HEK293 (cell line): ENCODE results near the gene POLR2H.

Source experiments
- CTCF ChIA-PET: fragments of 350-600 bp; formaldehyde crosslinking; extraction: SDS; loops from one replicate; lab custom pipeline; 2021; ENCODE audit warnings: antibody characterized with exemption; lab: Yijun Ruan, JAX
- POLR2A ChIA-PET: fragments of 300-600 bp; formaldehyde crosslinking; extraction: SDS; loops from one replicate; lab custom pipeline; 2020; ENCODE audit warnings: antibody characterized with exemption, inconsistent platforms; lab: Yijun Ruan, JAX
- H3K27ac ChIP-seq: fragments of 200-500 bp; sonication (Bioruptor generic); 2 replicates; pipeline ENCODE4 v1.5.1; 2014; ENCODE audit warnings: low read depth, low read length, control low read depth, inconsistent platforms; ENCODE audit errors: extremely low read depth
- H3K36me3 ChIP-seq, 2 experiments: fragments of 200-500 bp in 1 of 2; sonication (Bioruptor generic) in 1 of 2; 1 replicate in 1 of 2; 2 replicates in 1 of 2; pipeline ENCODE4 v1.5.1; 2014 to 2017; ENCODE audit warnings: inconsistent platforms in 2 of 2, low read length in 2 of 2; ENCODE audit not compliant: control insufficient read depth in 2 of 2, insufficient read depth in 1 of 2
- H3K4me1 ChIP-seq: fragments of 200-500 bp; sonication (Bioruptor generic); 2 replicates; pipeline ENCODE4 v1.5.1; 2014; ENCODE audit warnings: mild to moderate bottlenecking, low read length, inconsistent platforms; ENCODE audit not compliant: control insufficient read depth, insufficient read depth
- H3K4me3 ChIP-seq: 2 replicates; pipeline ENCODE4 v1.5.1; 2011; ENCODE audit warnings: low read depth, mild to moderate bottlenecking, control low read depth, low read length, moderate library complexity
- H3K9me3 ChIP-seq: fragments of 200-500 bp; sonication (Bioruptor generic); 2 replicates; pipeline ENCODE4 v1.5.1; 2014; ENCODE audit warnings: low read depth, low read length, inconsistent platforms; ENCODE audit not compliant: control insufficient read depth, insufficient read depth
- GLIS1 ChIP-seq: fragments of 450-650 bp; formaldehyde crosslinking; IDR thresholded peaks from 2 replicates; pipeline ENCODE4 v1.5.1; 2016; ENCODE audit warnings: missing biosample characterization, missing genetic modification characterization
- GLIS2 ChIP-seq: fragments of 450-650 bp; formaldehyde crosslinking; IDR thresholded peaks from 2 replicates; pipeline ENCODE4 v1.5.1; 2016; ENCODE audit warnings: missing biosample characterization, missing genetic modification characterization
- IKZF3 ChIP-seq: fragments of 450-650 bp; IDR thresholded peaks from 2 replicates; pipeline ENCODE4 v1.5.0; 2018; ENCODE audit warnings: missing biosample characterization, mild to moderate bottlenecking, missing genetic modification characterization, moderate library complexity
- KLF1 ChIP-seq: fragments of 450-650 bp; formaldehyde crosslinking; IDR thresholded peaks from 2 replicates; pipeline ENCODE4 v1.5.1; 2016; ENCODE audit warnings: missing biosample characterization, missing genetic modification characterization
- OSR2 ChIP-seq: fragments of 450-650 bp; formaldehyde crosslinking; IDR thresholded peaks from 2 replicates; pipeline ENCODE4 v1.5.1; 2016; ENCODE audit warnings: missing biosample characterization, missing genetic modification characterization
- SP3 ChIP-seq: fragments of 450-650 bp; formaldehyde crosslinking; IDR thresholded peaks from 2 replicates; pipeline ENCODE4 v1.5.1; 2016; ENCODE audit warnings: missing biosample characterization, missing genetic modification characterization
- SP7 ChIP-seq: fragments of 450-650 bp; formaldehyde crosslinking; IDR thresholded peaks from 2 replicates; pipeline ENCODE4 v1.5.1; 2016; ENCODE audit warnings: missing biosample characterization, missing genetic modification characterization
- ZBTB17 ChIP-seq: fragments of 450-650 bp; formaldehyde crosslinking; IDR thresholded peaks from 2 replicates; pipeline ENCODE4 v1.5.1; 2016; ENCODE audit warnings: missing biosample characterization, missing genetic modification characterization
- ZNF114 ChIP-seq: fragments of 450-650 bp; formaldehyde crosslinking; IDR thresholded peaks from 2 replicates; pipeline ENCODE4 v1.5.0; 2017; ENCODE audit warnings: missing biosample characterization, missing genetic modification characterization
- ZNF239 ChIP-seq: fragments of 450-650 bp; formaldehyde crosslinking; IDR thresholded peaks from 2 replicates; pipeline ENCODE4 v1.5.1; 2016; ENCODE audit warnings: missing biosample characterization, missing genetic modification characterization
- ZNF292 ChIP-seq: fragments of 450-650 bp; formaldehyde crosslinking; IDR thresholded peaks from 2 replicates; pipeline ENCODE4 v1.5.1; 2016; ENCODE audit warnings: low read depth, missing biosample characterization, missing genetic modification characterization, borderline replicate concordance
- ZNF311 ChIP-seq: fragments of 450-650 bp; formaldehyde crosslinking; IDR thresholded peaks from 2 replicates; pipeline ENCODE4 v1.5.1; 2017; ENCODE audit warnings: missing biosample characterization, missing genetic modification characterization, borderline replicate concordance
- ZNF366 ChIP-seq: fragments of 450-650 bp; formaldehyde crosslinking; conservative IDR thresholded peaks from 2 replicates; pipeline ENCODE4 v1.5.1; 2016; ENCODE audit warnings: missing biosample characterization, missing genetic modification characterization
- ZNF530 ChIP-seq: fragments of 450-650 bp; formaldehyde crosslinking; IDR thresholded peaks from 2 replicates; pipeline ENCODE4 v1.5.1; 2016; ENCODE audit warnings: low read depth, missing biosample characterization, missing genetic modification characterization
- ZNF549 ChIP-seq: fragments of 450-650 bp; IDR thresholded peaks from 2 replicates; pipeline ENCODE4 v1.5.1; 2018; ENCODE audit warnings: missing biosample characterization, missing genetic modification characterization, mild to moderate bottlenecking, inconsistent platforms, moderate library complexity
- ZNF623 ChIP-seq: fragments of 450-650 bp; formaldehyde crosslinking; IDR thresholded peaks from 2 replicates; pipeline ENCODE4 v1.5.1; 2016; ENCODE audit warnings: missing biosample characterization, missing genetic modification characterization
- ZNF660 ChIP-seq: fragments of 450-650 bp; IDR thresholded peaks from 2 replicates; pipeline ENCODE4 v1.5.1; 2018; ENCODE audit warnings: missing biosample characterization, mild to moderate bottlenecking, missing genetic modification characterization
- ZNF776 ChIP-seq: fragments of 450-650 bp; formaldehyde crosslinking; IDR thresholded peaks from 2 replicates; pipeline ENCODE4 v1.5.0; 2017; ENCODE audit warnings: missing biosample characterization, missing genetic modification characterization, borderline replicate concordance
- ZNF791 ChIP-seq: fragments of 450-650 bp; formaldehyde crosslinking; IDR thresholded peaks from 2 replicates; pipeline ENCODE4 v1.5.1; 2016; ENCODE audit warnings: missing biosample characterization, missing genetic modification characterization
- ZNF830 ChIP-seq: fragments of 450-650 bp; IDR thresholded peaks from 2 replicates; pipeline ENCODE4 v1.5.0; 2018; ENCODE audit warnings: missing biosample characterization, missing genetic modification characterization, low read depth, mild to moderate bottlenecking, moderate library complexity
- TF ChIP-seq, protein P1 (sequence below): fragments of 450-650 bp; formaldehyde crosslinking; IDR thresholded peaks from 2 replicates; pipeline ENCODE4 v1.5.1; 2016; ENCODE audit warnings: missing biosample characterization, missing genetic modification characterization
- TF ChIP-seq, protein P2 (sequence below): fragments of 450-650 bp; formaldehyde crosslinking; IDR thresholded peaks from 2 replicates; pipeline ENCODE4 v1.5.1; 2017; ENCODE audit warnings: missing biosample characterization, missing genetic modification characterization
- TF ChIP-seq, protein P3 (sequence below): fragments of 450-650 bp; formaldehyde crosslinking; IDR thresholded peaks from 2 replicates; pipeline ENCODE4 v1.5.1; 2016; ENCODE audit warnings: missing biosample characterization, missing genetic modification characterization
- TF ChIP-seq, protein P4 (sequence below): fragments of 450-650 bp; formaldehyde crosslinking; optimal IDR thresholded peaks from 2 replicates; pipeline ENCODE3; 2016; ENCODE audit warnings: missing biosample characterization, mild to moderate bottlenecking, missing genetic modification characterization

The POLR2H gene

DNA sequence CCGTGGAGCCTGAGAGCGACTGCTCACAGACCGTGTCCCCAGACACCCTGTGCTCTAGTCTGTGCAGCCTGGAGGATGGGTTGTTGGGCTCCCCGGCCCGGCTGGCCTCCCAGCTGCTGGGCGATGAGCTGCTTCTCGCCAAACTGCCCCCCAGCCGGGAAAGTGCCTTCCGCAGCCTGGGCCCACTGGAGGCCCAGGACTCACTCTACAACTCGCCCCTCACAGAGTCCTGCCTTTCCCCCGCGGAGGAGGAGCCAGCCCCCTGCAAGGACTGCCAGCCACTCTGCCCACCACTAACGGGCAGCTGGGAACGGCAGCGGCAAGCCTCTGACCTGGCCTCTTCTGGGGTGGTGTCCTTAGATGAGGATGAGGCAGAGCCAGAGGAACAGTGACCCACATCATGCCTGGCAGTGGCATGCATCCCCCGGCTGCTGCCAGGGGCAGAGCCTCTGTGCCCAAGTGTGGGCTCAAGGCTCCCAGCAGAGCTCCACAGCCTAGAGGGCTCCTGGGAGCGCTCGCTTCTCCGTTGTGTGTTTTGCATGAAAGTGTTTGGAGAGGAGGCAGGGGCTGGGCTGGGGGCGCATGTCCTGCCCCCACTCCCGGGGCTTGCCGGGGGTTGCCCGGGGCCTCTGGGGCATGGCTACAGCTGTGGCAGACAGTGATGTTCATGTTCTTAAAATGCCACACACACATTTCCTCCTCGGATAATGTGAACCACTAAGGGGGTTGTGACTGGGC, 16.8 kb upstream of the POLR2H start:
- Histone ChIP-seq H3K4me1 (no peaks in the 10 kb centered on the region), H3K9me3 (no peaks in the 10 kb centered on the region), H3K4me3 (no peak overlapping the region), H3K27ac (no peak overlapping the region), H3K36me3 (peaks cover 0 to 56% of the 10 kb centered on the region in 2 experiments; a peak in 1 of 3 replicates)
- ChIA-PET POLR2A (interaction anchor here (1.5 kb wide), 2 partner anchors 16 to 18 kb away, joined by 5 to 6 read pairs; no protein-coding TSS in a partner anchor), CTCF (interaction anchor here (0.7 to 3.1 kb wide), 3 partner anchors 11 to 169 kb away, joined by 3 to 13 read pairs (median 3); partner anchors contain the start of genes CLCN2 and POLR2H)
- TF ChIP-seq ZNF830 (tag by site-specific recombination) (no peak), ZNF549 (tag by site-specific recombination) (no peak), ZBTB17 (tag by site-specific recombination) (no peak), ZNF292 (tag by site-specific recombination) (no peak), ZNF660 (no peak), GLIS1 (tag by site-specific recombination) (peak; percentile 46; the same call in 1 of the 2 replicates), ZNF791 (tag by site-specific recombination) (no peak), SP7 (tag by site-specific recombination) (no peak)
- TF ChIP-seq, protein P1, sequence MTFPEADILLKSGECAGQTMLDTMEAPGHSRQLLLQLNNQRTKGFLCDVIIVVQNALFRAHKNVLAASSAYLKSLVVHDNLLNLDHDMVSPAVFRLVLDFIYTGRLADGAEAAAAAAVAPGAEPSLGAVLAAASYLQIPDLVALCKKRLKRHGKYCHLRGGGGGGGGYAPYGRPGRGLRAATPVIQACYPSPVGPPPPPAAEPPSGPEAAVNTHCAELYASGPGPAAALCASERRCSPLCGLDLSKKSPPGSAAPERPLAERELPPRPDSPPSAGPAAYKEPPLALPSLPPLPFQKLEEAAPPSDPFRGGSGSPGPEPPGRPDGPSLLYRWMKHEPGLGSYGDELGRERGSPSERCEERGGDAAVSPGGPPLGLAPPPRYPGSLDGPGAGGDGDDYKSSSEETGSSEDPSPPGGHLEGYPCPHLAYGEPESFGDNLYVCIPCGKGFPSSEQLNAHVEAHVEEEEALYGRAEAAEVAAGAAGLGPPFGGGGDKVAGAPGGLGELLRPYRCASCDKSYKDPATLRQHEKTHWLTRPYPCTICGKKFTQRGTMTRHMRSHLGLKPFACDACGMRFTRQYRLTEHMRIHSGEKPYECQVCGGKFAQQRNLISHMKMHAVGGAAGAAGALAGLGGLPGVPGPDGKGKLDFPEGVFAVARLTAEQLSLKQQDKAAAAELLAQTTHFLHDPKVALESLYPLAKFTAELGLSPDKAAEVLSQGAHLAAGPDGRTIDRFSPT (tag by site-specific recombination) = peak; percentile 42

DNA sequence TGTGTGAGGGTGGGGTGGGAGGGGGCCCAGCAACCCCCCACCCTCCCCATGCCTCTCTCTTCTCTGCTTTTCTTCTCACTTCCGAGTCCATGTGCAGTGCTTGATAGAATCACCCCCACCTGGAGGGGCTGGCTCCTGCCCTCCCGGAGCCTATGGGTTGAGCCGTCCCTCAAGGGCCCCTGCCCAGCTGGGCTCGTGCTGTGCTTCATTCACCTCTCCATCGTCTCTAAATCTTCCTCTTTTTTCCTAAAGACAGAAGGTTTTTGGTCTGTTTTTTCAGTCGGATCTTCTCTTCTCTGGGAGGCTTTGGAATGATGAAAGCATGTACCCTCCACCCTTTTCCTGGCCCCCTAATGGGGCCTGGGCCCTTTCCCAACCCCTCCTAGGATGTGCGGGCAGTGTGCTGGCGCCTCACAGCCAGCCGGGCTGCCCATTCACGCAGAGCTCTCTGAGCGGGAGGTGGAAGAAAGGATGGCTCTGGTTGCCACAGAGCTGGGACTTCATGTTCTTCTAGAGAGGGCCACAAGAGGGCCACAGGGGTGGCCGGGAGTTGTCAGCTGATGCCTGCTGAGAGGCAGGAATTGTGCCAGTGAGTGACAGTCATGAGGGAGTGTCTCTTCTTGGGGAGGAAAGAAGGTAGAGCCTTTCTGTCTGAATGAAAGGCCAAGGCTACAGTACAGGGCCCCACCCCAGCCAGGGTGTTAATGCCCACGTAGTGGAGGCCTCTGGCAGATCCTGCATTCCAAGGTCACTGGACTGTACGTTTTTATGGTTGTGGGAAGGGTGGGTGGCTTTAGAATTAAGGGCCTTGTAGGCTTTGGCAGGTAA, 16.0 kb upstream of the POLR2H start:
- CTCF ChIA-PET = interaction anchor here (0.7 to 3.1 kb wide), 3 partner anchors 10 to 168 kb away, joined by 3 to 13 read pairs (median 4); partner anchors contain the start of genes CLCN2 and POLR2H
- POLR2A ChIA-PET = interaction anchor here (1.5 kb wide), 2 partner anchors 15 to 17 kb away, joined by 5 to 6 read pairs; no protein-coding TSS in a partner anchor
- Histone ChIP-seq H3K9me3 (no peaks in the 10 kb centered on the region), H3K27ac (no peak overlapping the region), H3K36me3 (peaks cover 0 to 58% of the 10 kb centered on the region in 2 experiments; a peak in 1 of 3 replicates), H3K4me1 (no peaks in the 10 kb centered on the region), H3K4me3 (no peak overlapping the region)
- TF ChIP-seq KLF1 (tag by site-specific recombination) (peak; percentile 59), GLIS2 (tag by site-specific recombination) (peak; percentile 37; the same call in 1 of the 2 replicates), ZNF366 (tag by site-specific recombination) (peak; percentile 44; the same call in 1 of the 2 replicates), SP3 (tag by site-specific recombination) (peak; percentile 18; the same call in 1 of the 2 replicates), ZNF114 (tag by site-specific recombination) (no peak), ZNF623 (no peak), IKZF3 (no peak), ZNF776 (tag by site-specific recombination) (no peak), OSR2 (no peak), ZNF530 (no peak), ZNF311 (tag by site-specific recombination) (no peak), ZNF239 (tag by site-specific recombination) (no peak)
- TF ChIP-seq, protein P2, sequence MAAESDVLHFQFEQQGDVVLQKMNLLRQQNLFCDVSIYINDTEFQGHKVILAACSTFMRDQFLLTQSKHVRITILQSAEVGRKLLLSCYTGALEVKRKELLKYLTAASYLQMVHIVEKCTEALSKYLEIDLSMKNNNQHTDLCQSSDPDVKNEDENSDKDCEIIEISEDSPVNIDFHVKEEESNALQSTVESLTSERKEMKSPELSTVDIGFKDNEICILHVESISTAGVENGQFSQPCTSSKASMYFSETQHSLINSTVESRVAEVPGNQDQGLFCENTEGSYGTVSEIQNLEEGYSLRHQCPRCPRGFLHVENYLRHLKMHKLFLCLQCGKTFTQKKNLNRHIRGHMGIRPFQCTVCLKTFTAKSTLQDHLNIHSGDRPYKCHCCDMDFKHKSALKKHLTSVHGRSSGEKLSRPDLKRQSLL (tag by site-specific recombination) = no peak
- TF ChIP-seq, protein P3, sequence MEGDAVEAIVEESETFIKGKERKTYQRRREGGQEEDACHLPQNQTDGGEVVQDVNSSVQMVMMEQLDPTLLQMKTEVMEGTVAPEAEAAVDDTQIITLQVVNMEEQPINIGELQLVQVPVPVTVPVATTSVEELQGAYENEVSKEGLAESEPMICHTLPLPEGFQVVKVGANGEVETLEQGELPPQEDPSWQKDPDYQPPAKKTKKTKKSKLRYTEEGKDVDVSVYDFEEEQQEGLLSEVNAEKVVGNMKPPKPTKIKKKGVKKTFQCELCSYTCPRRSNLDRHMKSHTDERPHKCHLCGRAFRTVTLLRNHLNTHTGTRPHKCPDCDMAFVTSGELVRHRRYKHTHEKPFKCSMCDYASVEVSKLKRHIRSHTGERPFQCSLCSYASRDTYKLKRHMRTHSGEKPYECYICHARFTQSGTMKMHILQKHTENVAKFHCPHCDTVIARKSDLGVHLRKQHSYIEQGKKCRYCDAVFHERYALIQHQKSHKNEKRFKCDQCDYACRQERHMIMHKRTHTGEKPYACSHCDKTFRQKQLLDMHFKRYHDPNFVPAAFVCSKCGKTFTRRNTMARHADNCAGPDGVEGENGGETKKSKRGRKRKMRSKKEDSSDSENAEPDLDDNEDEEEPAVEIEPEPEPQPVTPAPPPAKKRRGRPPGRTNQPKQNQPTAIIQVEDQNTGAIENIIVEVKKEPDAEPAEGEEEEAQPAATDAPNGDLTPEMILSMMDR (tag by site-specific recombination) = peak; percentile 58; the same call in 1 of the 2 replicates
- TF ChIP-seq, protein P4, sequence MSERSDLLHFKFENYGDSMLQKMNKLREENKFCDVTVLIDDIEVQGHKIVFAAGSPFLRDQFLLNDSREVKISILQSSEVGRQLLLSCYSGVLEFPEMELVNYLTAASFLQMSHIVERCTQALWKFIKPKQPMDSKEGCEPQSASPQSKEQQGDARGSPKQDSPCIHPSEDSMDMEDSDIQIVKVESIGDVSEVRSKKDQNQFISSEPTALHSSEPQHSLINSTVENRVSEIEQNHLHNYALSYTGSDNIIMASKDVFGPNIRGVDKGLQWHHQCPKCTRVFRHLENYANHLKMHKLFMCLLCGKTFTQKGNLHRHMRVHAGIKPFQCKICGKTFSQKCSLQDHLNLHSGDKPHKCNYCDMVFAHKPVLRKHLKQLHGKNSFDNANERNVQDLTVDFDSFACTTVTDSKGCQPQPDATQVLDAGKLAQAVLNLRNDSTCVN (tag by site-specific recombination) = no peak
